GM18526 (cell line): Measurements from ENCODE around the gene IARS2.

Experiments used
- POLR2A ChIP-seq: IDR thresholded peaks from 3 replicates; pipeline ENCODE4 v1.6.1; 2011; ENCODE audit not compliant: insufficient read length; ENCODE audit errors: extremely low read depth

The IARS2 gene

GRCh38 chr1:220189750-220190347, 95.9 kb downstream of the IARS2 start:
- no peak for TF ChIP-seq POLR2A

GRCh38 chr1:220195701-220196100, 101.8 kb downstream of the IARS2 start:
- TF ChIP-seq POLR2A, result no peak
